ENCODE results near the gene DAPK3.

DAPK3 gene

GRCh38 chr19:3978145-3978544, 7.2 kb upstream of the DAPK3 start:
- Histone ChIP-seq H4K20me1 (ENCODE audit: insufficient read depth, low read length, poor library complexity, severe bottlenecking) (peaks cover 81% of the 10 kb centered on the region), H3K79me2 (ENCODE audit: insufficient read depth, low read length) (peaks cover 67% of the 10 kb centered on the region), H3K36me3 (ENCODE audit: insufficient read depth, low read length) (peaks cover 80% of the 10 kb centered on the region), H3K9ac (ENCODE audit: low read depth, low read length, poor library complexity, severe bottlenecking) (no peak overlapping the region), H3F3A (ENCODE audit: low read depth) (no peaks in the 10 kb centered on the region), H3K27me3 (ENCODE audit: insufficient read depth, low read length, poor library complexity, severe bottlenecking) (no peaks in the 10 kb centered on the region), H3K4me1 (ENCODE audit: insufficient read depth, low read length, poor library complexity, severe bottlenecking) (peaks cover 21% of the 10 kb centered on the region), H3K9me2 (replicated peaks; ENCODE audit: low read depth, low read length) (no peaks in the 10 kb centered on the region), H3K4me3 (ENCODE audit: low read length, poor library complexity, severe bottlenecking) (no peak overlapping the region), H3K9me3 (ENCODE audit: insufficient read depth, low read depth, low read length) (no peaks in the 10 kb centered on the region), H3K4me2 (ENCODE audit: low read depth, low read length, poor library complexity, severe bottlenecking) (no peak overlapping the region), H2AFZ (ENCODE audit: low read length) (no peak overlapping the region)
- TF ChIP-seq CTCF (conservative IDR thresholded peaks at IDR 0.05; ENCODE audit: low read length) (no peak), EZH2phosphoT487 (IDR thresholded peaks at IDR 0.05; ENCODE audit: borderline replicate concordance) (no peak)

- H2AFZ ChIP-seq (ENCODE audit: low read length) = no peak overlapping the region
- no peaks in the 10 kb centered on the region for H3K9me2 ChIP-seq (replicated peaks; ENCODE audit: low read depth, low read length)
- H3K27me3 ChIP-seq (ENCODE audit: insufficient read depth, low read length, poor library complexity, severe bottlenecking) = no peaks in the 10 kb centered on the region
- H3K4me2 ChIP-seq (ENCODE audit: low read depth, low read length, poor library complexity, severe bottlenecking) = no peak overlapping the region
- H3F3A ChIP-seq (ENCODE audit: low read depth) = no peaks in the 10 kb centered on the region
- H3K4me1 ChIP-seq (ENCODE audit: insufficient read depth, low read length, poor library complexity, severe bottlenecking) = peaks cover 14% of the 10 kb centered on the region
- H3K9me3 ChIP-seq (ENCODE audit: insufficient read depth, low read depth, low read length) = no peaks in the 10 kb centered on the region
- H4K20me1 ChIP-seq (ENCODE audit: insufficient read depth, low read length, poor library complexity, severe bottlenecking) = peaks cover 75% of the 10 kb centered on the region
- H3K79me2 ChIP-seq (ENCODE audit: insufficient read depth, low read length) = peaks cover 61% of the 10 kb centered on the region
- peaks cover 73% of the 10 kb centered on the region for H3K36me3 ChIP-seq (ENCODE audit: insufficient read depth, low read length)
- H3K9ac ChIP-seq (ENCODE audit: low read depth, low read length, poor library complexity, severe bottlenecking) = no peak overlapping the region
- TF ChIP-seq CTCF (conservative IDR thresholded peaks at IDR 0.05; ENCODE audit: low read length) (no peak), EZH2phosphoT487 (IDR thresholded peaks at IDR 0.05; ENCODE audit: borderline replicate concordance) (no peak)
- H3K4me3 ChIP-seq (ENCODE audit: low read length, poor library complexity, severe bottlenecking) = no peak overlapping the region
Measured at GRCh38 chr19:3977242-3978143, 6.6 kb upstream of the DAPK3 start.

- H3K4me3 ChIP-seq (ENCODE audit: low read length, poor library complexity, severe bottlenecking) = no peak overlapping the region
- TF ChIP-seq EZH2phosphoT487 (IDR thresholded peaks at IDR 0.05; ENCODE audit: borderline replicate concordance) = no peak
- TF ChIP-seq CTCF (conservative IDR thresholded peaks at IDR 0.05; ENCODE audit: low read length) = no peak
- H2AFZ ChIP-seq (ENCODE audit: low read length) = no peak overlapping the region
- no peaks in the 10 kb centered on the region for H3F3A ChIP-seq (ENCODE audit: low read depth)
- no peak overlapping the region for H3K4me2 ChIP-seq (ENCODE audit: low read depth, low read length, poor library complexity, severe bottlenecking)
- H4K20me1 ChIP-seq (ENCODE audit: insufficient read depth, low read length, poor library complexity, severe bottlenecking) = peaks cover 67% of the 10 kb centered on the region
- peaks cover 6% of the 10 kb centered on the region for H3K4me1 ChIP-seq (ENCODE audit: insufficient read depth, low read length, poor library complexity, severe bottlenecking)
- H3K9ac ChIP-seq (ENCODE audit: low read depth, low read length, poor library complexity, severe bottlenecking) = no peak overlapping the region
- peaks cover 65% of the 10 kb centered on the region for H3K36me3 ChIP-seq (ENCODE audit: insufficient read depth, low read length)
- peaks cover 52% of the 10 kb centered on the region for H3K79me2 ChIP-seq (ENCODE audit: insufficient read depth, low read length)
- H3K9me3 ChIP-seq (ENCODE audit: insufficient read depth, low read depth, low read length) = no peaks in the 10 kb centered on the region
- H3K9me2 ChIP-seq (replicated peaks; ENCODE audit: low read depth, low read length) = no peaks in the 10 kb centered on the region
- H3K27me3 ChIP-seq (ENCODE audit: insufficient read depth, low read length, poor library complexity, severe bottlenecking) = no peaks in the 10 kb centered on the region
Measured at GRCh38 chr19:3976495-3977241, 5.8 kb upstream of the DAPK3 start.

Data from Loucy (cell line).